KBM-7 (cell line): ENCODE measurements around the gene OCA2.
A peak's percentile ranks its signal among the peaks of the same experiment; 100 is the strongest.

Source experiments
- DNase-seq: peaks from one replicate; pipeline ENCODE4 v3.0.0-alpha.2; 2015
- in situ Hi-C: fragments of 300-500 bp; cut with MboI; formaldehyde crosslinking; loops from 2 replicates; pipeline ENCODE4 v1.14.3; 2020; ENCODE audit warnings: low sequenced_read_pairs, low pct_unique_long_range_greater_than_20kb, mixed read lengths

Gene OCA2

GRCh38 chr15:27933562-27933961 lies 165.6 kb downstream of the OCA2 start:
- in situ Hi-C loops, result no loop called here

GRCh38 chr15:27932600-27932999 lies 166.5 kb downstream of the OCA2 start:
- in situ Hi-C loops, result no loop called here
- DNase-seq, result no peak

More at GRCh38 chr15:27933562-27933961, 165.6 kb downstream of the OCA2 start:
- no peak for DNase-seq

- DNase-seq, result no peak
- in situ Hi-C loops, result no loop called here
Measured at GRCh38 chr15:27928386-27928785, 170.7 kb downstream of the OCA2 start.

- in situ Hi-C loops, result no loop called here
- DNase-seq, result no peak
Measured at GRCh38 chr15:27912283-27912682, 186.8 kb downstream of the OCA2 start.

GRCh38 chr15:27906802-27907201 lies 192.3 kb downstream of the OCA2 start:
- in situ Hi-C loops, result no loop called here
- DNase-seq, result peak; percentile 79

- in situ Hi-C loops, result no loop called here
- no peak for DNase-seq
Measured at GRCh38 chr15:27903405-27903804, 195.7 kb downstream of the OCA2 start.

- no peak for DNase-seq
- in situ Hi-C loops, result no loop called here
Measured at GRCh38 chr15:27902680-27903385, 196.3 kb downstream of the OCA2 start.

- no peak for DNase-seq
- in situ Hi-C loops, result no loop called here
Measured at GRCh38 chr15:27899583-27900285, 199.4 kb downstream of the OCA2 start.

GRCh38 chr15:27897481-27897880 lies 201.6 kb downstream of the OCA2 start:
- no peak for DNase-seq
- in situ Hi-C loops, result no loop called here

- in situ Hi-C loops, result no loop called here
- no peak for DNase-seq
Measured at GRCh38 chr15:27894645-27895044, 204.5 kb downstream of the OCA2 start.

GRCh38 chr15:27889258-27889657 lies 209.9 kb downstream of the OCA2 start:
- DNase-seq, result no peak
- in situ Hi-C loops, result no loop called here

- no peak for DNase-seq
- in situ Hi-C loops, result no loop called here
Measured at GRCh38 chr15:27885201-27885600, 213.9 kb downstream of the OCA2 start.

- DNase-seq, result no peak
- in situ Hi-C loops, result no loop called here
Measured at GRCh38 chr15:27884726-27885125, 214.4 kb downstream of the OCA2 start.

GRCh38 chr15:27878841-27879240 lies 220.3 kb downstream of the OCA2 start:
- no peak for DNase-seq
- in situ Hi-C loops, result no loop called here

GRCh38 chr15:27873828-27874227 lies 225.3 kb downstream of the OCA2 start:
- no peak for DNase-seq
- in situ Hi-C loops, result no loop called here

GRCh38 chr15:27873039-27873438 lies 226.1 kb downstream of the OCA2 start:
- in situ Hi-C loops, result no loop called here
- DNase-seq, result no peak

GRCh38 chr15:27872355-27872754 lies 226.8 kb downstream of the OCA2 start:
- no peak for DNase-seq
- in situ Hi-C loops, result no loop called here

GRCh38 chr15:27871902-27872260 lies 227.2 kb downstream of the OCA2 start:
- in situ Hi-C loops, result no loop called here
- no peak for DNase-seq

GRCh38 chr15:27871078-27871901 lies 227.8 kb downstream of the OCA2 start:
- no peak for DNase-seq
- in situ Hi-C loops, result no loop called here

- no peak for DNase-seq
- in situ Hi-C loops, result no loop called here
Measured at GRCh38 chr15:27870320-27870719, 228.8 kb downstream of the OCA2 start.
